GM21515 (cell line): Measurements from ENCODE around the gene IPO11.
A peak's percentile ranks its signal among the peaks of the same experiment; 100 is the strongest.

Experiments used
- ATAC-seq: cut with Tn5 transposase; IDR thresholded peaks from one replicate; pipeline ENCODE4 v1.9.1; 2021; ENCODE audit not compliant: unreplicated experiment

Gene IPO11

GRCh38 chr5:62412549-62413329, at the start of gene IPO11:
TSS of gene IPO11 (plus strand) at chr5:62412763. CDS start at chr5:62437280, 24,517 bp downstream.
- ATAC-seq, result peak; percentile 96

- no peak for ATAC-seq
Measured at GRCh38 chr5:62369039-62369438, 43.5 kb upstream of the IPO11 start.

- no peak for ATAC-seq
Measured at GRCh38 chr5:62371409-62371808, 41.2 kb upstream of the IPO11 start.

- ATAC-seq, result no peak
Measured at GRCh38 chr5:62372600-62372999, 40.0 kb upstream of the IPO11 start.

GRCh38 chr5:62373382-62373781, 39.2 kb upstream of the IPO11 start:
- ATAC-seq, result no peak

- no peak for ATAC-seq
Measured at GRCh38 chr5:62374090-62374489, 38.5 kb upstream of the IPO11 start.

- no peak for ATAC-seq
Measured at GRCh38 chr5:62375627-62376026, 36.9 kb upstream of the IPO11 start.

GRCh38 chr5:62376064-62376463, 36.5 kb upstream of the IPO11 start:
- no peak for ATAC-seq

GRCh38 chr5:62385131-62385530, 27.4 kb upstream of the IPO11 start:
- ATAC-seq, result no peak

GRCh38 chr5:62385816-62386400, 26.7 kb upstream of the IPO11 start:
- no peak for ATAC-seq

- ATAC-seq, result no peak
Measured at GRCh38 chr5:62386824-62387223, 25.7 kb upstream of the IPO11 start.

GRCh38 chr5:62395210-62395950, 17.2 kb upstream of the IPO11 start:
- ATAC-seq, result no peak

GRCh38 chr5:62403411-62404250, 8.9 kb upstream of the IPO11 start, which contains the start of gene DIMT1:
TSS of gene DIMT1 (minus strand) at chr5:62403905. CDS start at chr5:62403772, 133 bp downstream.
- ATAC-seq, result peak; percentile 96

- no peak for ATAC-seq
Measured at GRCh38 chr5:62413711-62414110, 1.1 kb downstream of the IPO11 start.

- ATAC-seq, result no peak
Measured at GRCh38 chr5:62418462-62419076, 6.0 kb downstream of the IPO11 start.

GRCh38 chr5:62419609-62420008, 7.0 kb downstream of the IPO11 start:
- ATAC-seq, result no peak

GRCh38 chr5:62421414-62421813, 8.9 kb downstream of the IPO11 start:
- no peak for ATAC-seq

- ATAC-seq, result no peak
Measured at GRCh38 chr5:62424763-62425162, 12.2 kb downstream of the IPO11 start.

- ATAC-seq, result no peak
Measured at GRCh38 chr5:62431735-62432620, 19.4 kb downstream of the IPO11 start.
